Smooth muscle cell (in vitro differentiated cells): Measurements from ENCODE around the gene WWTR1. TPM values are rescaled to one million over a fixed set of nuclear protein-coding genes. Genes with fewer than 3 reads are reported as not detected.

Source experiments
- DNase-seq: peaks from one replicate; lab custom pipeline; 2025; ENCODE audit not compliant: unreplicated experiment; lab: John Stamatoyannopoulos, UW
- H2AFZ ChIP-seq: fragments of 200-600 bp; sonication (generic); 2 replicates; pipeline ENCODE4 v1.6.0; 2016; ENCODE audit warnings: antibody characterized with exemption, low read depth, mild to moderate bottlenecking
- H3F3A ChIP-seq: fragments of 200-600 bp; sonication (generic); 2 replicates; pipeline ENCODE4 v1.6.0; 2017; ENCODE audit warnings: antibody characterized with exemption, low read depth
- H3K27ac ChIP-seq: fragments of 200-600 bp; sonication (generic); 2 replicates; pipeline ENCODE4 v1.5.1; 2016; ENCODE audit warnings: low read depth, mild to moderate bottlenecking
- H3K27me3 ChIP-seq: fragments of 200-600 bp; sonication (generic); 2 replicates; pipeline ENCODE4 v1.6.1; 2016; ENCODE audit warnings: low read depth, mild to moderate bottlenecking
- H3K36me3 ChIP-seq: fragments of 200-600 bp; sonication (generic); 2 replicates; pipeline ENCODE4 v1.5.1; 2016; ENCODE audit warnings: low read depth
- H3K4me1 ChIP-seq: fragments of 200-600 bp; sonication (generic); 2 replicates; pipeline ENCODE4 v1.5.1; 2016; ENCODE audit warnings: low read depth
- H3K4me2 ChIP-seq: fragments of 200-600 bp; sonication (generic); 2 replicates; pipeline ENCODE4 v1.6.0; 2016; ENCODE audit warnings: mild to moderate bottlenecking
- H3K4me3 ChIP-seq: fragments of 200-600 bp; sonication (generic); 2 replicates; pipeline ENCODE4 v1.5.1; 2016; ENCODE audit warnings: mild to moderate bottlenecking
- H3K79me2 ChIP-seq: fragments of 200-600 bp; sonication (generic); 2 replicates; pipeline ENCODE4 v1.6.0; 2016; ENCODE audit warnings: low read depth, mild to moderate bottlenecking
- H3K9ac ChIP-seq: fragments of 200-600 bp; sonication (generic); 2 replicates; pipeline ENCODE4 v1.6.0; 2016; ENCODE audit warnings: low read depth
- H3K9me3 ChIP-seq: fragments of 200-600 bp; sonication (generic); replicated peaks from 2 replicates; pipeline ENCODE4 v1.5.1; 2016; ENCODE audit warnings: low read depth
- H4K20me1 ChIP-seq: fragments of 200-600 bp; sonication (generic); 2 replicates; pipeline ENCODE4 v1.6.0; 2016; ENCODE audit warnings: low read depth
- WGBS: methylation state at CpG from one replicate; pipeline ENCODE4 v1.1.7; 2016; ENCODE audit warnings: low lambda C conversion rate; 5-methylcytosine and 5-hydroxymethylcytosine counted together
- polyA plus RNA-seq: library from polyadenylated mRNA; unstranded; fragments of >200 nt; fragmentation: Nextera tagmentation; extraction: Ambion mirVana; gene quantifications from 2 replicates; pipeline ENCODE4 v1.2.1, GENCODE V29; 2016
- total RNA-seq: library from RNA; depleted of rRNA; stranded (reverse); fragments of >200 nt; gene quantifications from 2 replicates; pipeline ENCODE4 v1.2.3, GENCODE V29; 2014
- TF ChIP-seq, protein P1 (sequence below): fragments of 200-600 bp; sonication (generic); IDR thresholded peaks from 2 replicates; pipeline ENCODE4 v1.5.1; 2017; ENCODE audit warnings: borderline replicate concordance, mild to moderate bottlenecking, antibody characterized with exemption; ENCODE audit not compliant: insufficient read depth, poor library complexity, severe bottlenecking

Gene WWTR1
- total and polyA plus RNA-seq, 2 experiments from 2014 or later = 38.4 to 55.6 TPM

DNA sequence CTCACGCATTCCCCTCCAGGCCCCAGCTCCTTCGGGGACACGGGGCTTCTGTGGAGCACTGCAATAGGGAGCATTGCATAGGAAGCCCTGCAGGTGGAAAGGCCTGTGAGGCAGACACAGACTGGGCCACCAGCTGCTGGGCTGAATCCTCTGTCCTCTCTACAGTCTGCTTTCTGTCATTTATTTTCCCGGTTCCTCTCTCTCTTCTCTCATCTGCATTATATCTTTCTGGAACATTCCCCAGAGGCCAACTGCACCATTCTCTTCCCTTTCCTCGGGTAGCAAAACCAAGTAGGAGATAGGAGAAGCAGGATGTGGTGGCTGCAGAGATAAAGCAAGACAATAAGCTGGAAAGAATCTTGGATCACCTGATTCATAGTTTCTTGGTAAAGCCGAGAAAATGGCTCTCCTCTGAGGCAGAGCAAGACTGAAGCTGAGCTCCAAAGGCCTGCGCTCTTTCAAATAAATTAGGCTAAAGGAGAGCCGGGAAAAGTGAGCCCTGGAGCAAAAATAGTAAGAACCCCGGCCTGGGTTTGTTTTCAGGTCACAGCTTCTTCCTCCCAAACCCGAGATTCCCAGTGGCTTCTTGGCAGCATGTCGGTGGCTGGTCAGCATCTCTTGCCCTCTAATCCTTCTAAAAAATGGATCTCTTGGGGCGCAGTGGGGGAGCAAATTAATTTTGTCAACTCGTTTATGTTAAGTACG is 178.1 kb downstream of the WWTR1 start:
- Histone ChIP-seq H3K36me3 (no peaks in the 10 kb centered on the region), H3K9ac (no peak overlapping the region), H2AFZ (peak overlapping the region; percentile 9), H3K27ac (peak overlapping the region; percentile 41), H3F3A (no peaks in the 10 kb centered on the region), H4K20me1 (no peaks in the 10 kb centered on the region), H3K4me1 (peaks cover 4% of the 10 kb centered on the region), H3K27me3 (no peaks in the 10 kb centered on the region), H3K4me3 (no peak overlapping the region), H3K4me2 (peak overlapping the region; percentile 4), H3K9me3 (no peaks in the 10 kb centered on the region), H3K79me2 (no peaks in the 10 kb centered on the region)
- TF ChIP-seq, protein P1, sequence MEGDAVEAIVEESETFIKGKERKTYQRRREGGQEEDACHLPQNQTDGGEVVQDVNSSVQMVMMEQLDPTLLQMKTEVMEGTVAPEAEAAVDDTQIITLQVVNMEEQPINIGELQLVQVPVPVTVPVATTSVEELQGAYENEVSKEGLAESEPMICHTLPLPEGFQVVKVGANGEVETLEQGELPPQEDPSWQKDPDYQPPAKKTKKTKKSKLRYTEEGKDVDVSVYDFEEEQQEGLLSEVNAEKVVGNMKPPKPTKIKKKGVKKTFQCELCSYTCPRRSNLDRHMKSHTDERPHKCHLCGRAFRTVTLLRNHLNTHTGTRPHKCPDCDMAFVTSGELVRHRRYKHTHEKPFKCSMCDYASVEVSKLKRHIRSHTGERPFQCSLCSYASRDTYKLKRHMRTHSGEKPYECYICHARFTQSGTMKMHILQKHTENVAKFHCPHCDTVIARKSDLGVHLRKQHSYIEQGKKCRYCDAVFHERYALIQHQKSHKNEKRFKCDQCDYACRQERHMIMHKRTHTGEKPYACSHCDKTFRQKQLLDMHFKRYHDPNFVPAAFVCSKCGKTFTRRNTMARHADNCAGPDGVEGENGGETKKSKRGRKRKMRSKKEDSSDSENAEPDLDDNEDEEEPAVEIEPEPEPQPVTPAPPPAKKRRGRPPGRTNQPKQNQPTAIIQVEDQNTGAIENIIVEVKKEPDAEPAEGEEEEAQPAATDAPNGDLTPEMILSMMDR = no peak
- no peak for DNase-seq
- WGBS = 71% methylated on average over 14 of the region's 14 CpGs

DNA sequence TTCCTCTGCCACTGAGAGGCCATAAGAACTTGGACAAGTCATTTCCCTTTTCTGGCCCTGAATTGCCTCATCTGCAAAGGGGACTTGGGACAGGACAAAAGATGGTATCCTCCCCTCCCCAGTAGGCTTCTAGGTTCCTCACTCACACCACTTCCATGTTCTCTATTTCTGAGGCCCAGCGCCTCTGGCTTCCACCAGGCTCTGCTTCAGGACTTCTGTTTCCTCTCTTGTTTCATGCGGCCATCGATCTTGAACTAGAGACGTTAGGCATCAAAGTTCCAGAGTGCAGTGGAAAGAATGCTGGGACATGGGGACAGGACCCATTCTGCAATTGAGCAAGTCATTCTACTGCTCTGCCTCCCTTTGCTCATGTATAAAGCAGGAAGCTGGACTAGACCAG is 181.6 kb downstream of the WWTR1 start:
- Histone ChIP-seq H3K4me2 (no peak overlapping the region), H3K4me3 (peak overlapping the region; percentile 35), H3K27ac (no peak overlapping the region), H3F3A (no peaks in the 10 kb centered on the region), H3K4me1 (peaks cover 4% of the 10 kb centered on the region), H3K27me3 (no peaks in the 10 kb centered on the region), H3K36me3 (no peaks in the 10 kb centered on the region), H4K20me1 (no peaks in the 10 kb centered on the region), H3K79me2 (no peaks in the 10 kb centered on the region), H3K9ac (no peak overlapping the region), H2AFZ (no peak overlapping the region), H3K9me3 (no peaks in the 10 kb centered on the region)
- 97% methylated on average over 4 of the region's 4 CpGs for WGBS
- DNase-seq = no peak
- TF ChIP-seq, protein P1 = no peak

DNA sequence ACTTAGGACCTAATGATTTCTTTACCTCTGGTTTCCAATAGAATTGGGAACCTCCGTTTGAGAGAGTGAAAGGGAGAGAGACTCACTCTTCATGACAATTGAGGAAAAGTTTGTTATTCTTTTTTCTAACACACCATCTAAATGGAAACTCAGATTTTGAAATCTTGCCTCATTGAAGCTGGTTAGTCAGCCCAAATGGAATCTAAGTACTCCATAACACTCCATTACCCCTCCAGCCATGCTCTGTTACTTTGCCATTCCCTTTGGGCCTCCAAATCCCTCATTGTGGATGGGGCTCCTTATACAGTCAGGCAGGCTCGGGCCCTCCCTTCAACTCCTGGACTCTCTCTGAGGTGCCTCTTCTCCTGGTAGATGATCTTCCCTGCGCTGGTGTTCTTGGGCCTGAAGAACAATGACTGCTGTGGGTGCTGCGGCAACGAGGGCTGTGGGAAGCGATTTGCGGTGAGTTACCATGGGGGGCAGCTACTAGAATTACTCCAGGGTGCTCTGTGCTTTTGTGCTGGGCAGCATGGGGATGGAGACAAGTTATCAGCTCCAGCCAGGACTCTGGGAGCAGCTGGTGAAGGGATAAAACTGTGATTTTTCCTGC is 182.3 kb downstream of the WWTR1 start:
- TF ChIP-seq, protein P1 = no peak
- no peak for DNase-seq
- Histone ChIP-seq H3K4me3 (peak overlapping the region; percentile 35), H2AFZ (no peak overlapping the region), H3K27ac (no peak overlapping the region), H3K27me3 (no peaks in the 10 kb centered on the region), H3K4me2 (no peak overlapping the region), H3K79me2 (no peaks in the 10 kb centered on the region), H4K20me1 (no peaks in the 10 kb centered on the region), H3F3A (no peaks in the 10 kb centered on the region), H3K9ac (no peak overlapping the region), H3K36me3 (no peaks in the 10 kb centered on the region), H3K9me3 (no peaks in the 10 kb centered on the region), H3K4me1 (peaks cover 4% of the 10 kb centered on the region)
- 93% methylated on average over 7 of the region's 7 CpGs for WGBS

DNA sequence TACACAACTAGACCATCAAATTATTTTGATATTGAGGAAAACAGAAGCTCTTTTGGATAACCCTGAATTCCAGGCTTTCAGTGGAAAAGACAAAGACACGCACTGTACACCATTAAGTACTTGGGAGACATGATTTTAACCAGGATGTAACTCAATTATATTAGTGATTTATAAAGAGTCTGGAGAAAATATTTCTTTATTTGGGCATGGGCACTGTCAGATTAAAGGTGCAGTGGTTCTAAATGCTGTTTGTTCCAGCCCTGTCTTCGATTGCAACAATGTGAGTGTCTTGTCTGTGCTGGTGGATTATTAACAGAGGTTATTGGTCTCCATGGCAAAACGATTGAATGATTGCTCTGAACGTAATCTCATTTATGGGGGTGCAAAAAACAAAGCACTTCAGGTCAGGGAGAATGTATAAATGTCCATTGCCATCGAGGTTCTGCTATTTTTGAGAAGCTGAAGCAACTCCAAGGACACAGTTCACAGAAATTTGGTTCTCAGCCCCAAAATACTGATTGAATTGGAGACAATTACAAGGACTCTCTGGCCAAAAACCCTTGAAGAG is 183.5 kb downstream of the WWTR1 start, which contains the start of gene TM4SF4:
TSS of gene TM4SF4 (plus strand) at position 448 of the 568 bp plus-strand sequence. CDS start 181 bp downstream, outside the sequence.
- H2AFZ ChIP-seq = no peak within 1 kb of the TSS
- no peak within 1 kb of the TSS for H3K9ac ChIP-seq
- no peaks in the 10 kb centered on the region for H3K27me3 ChIP-seq
- H4K20me1 ChIP-seq = no peaks in the 10 kb centered on the region
- H3F3A ChIP-seq = no peaks in the 10 kb centered on the region
- 93% methylated on average over 5 of the region's 5 CpGs for WGBS
- H3K4me2 ChIP-seq = no peak within 1 kb of the TSS
- peak within 1 kb of the TSS; percentile 35 for H3K4me3 ChIP-seq
- H3K9me3 ChIP-seq = no peaks in the 10 kb centered on the region
- no peaks in the 10 kb centered on the region for H3K4me1 ChIP-seq
- no peaks in the 10 kb centered on the region for H3K79me2 ChIP-seq
- no peak for DNase-seq
- H3K36me3 ChIP-seq = no peaks in the 10 kb centered on the region
- H3K27ac ChIP-seq = no peak within 1 kb of the TSS
- TF ChIP-seq, protein P1 = no peak
